GM21447 (cell line): ENCODE data around the gene SYS1.
"Not testable (repeated sequence)": the region's sequence is repeated elsewhere in the genome, so short reads cannot be mapped to it uniquely, and the experiment has no call there.

ENCODE experiments used
- ATAC-seq: cut with Tn5 transposase; IDR thresholded peaks from one replicate; pipeline ENCODE4 v1.9.1; 2021; ENCODE audit not compliant: unreplicated experiment

The SYS1 gene

DNA sequence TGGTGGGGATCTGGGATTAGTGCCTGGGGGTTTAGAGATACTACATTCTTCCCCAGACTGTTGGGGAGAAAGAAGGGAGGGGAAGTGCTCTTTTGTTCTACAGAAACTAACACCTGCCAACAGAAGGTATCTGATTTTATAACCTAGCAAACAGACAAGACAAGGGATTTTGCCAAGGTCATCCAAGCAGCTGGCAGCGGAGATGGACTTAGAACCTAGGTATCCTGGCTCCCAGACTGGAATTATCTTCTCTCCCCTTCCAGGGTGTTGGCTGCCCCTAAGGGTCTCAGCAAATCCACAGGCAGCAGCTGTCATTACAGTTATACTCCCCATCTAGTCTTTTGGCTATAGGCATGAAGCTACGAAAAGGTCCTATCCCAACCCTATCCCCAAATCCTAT lies 23.2 kb upstream of the SYS1 start:
- no peak for ATAC-seq

DNA sequence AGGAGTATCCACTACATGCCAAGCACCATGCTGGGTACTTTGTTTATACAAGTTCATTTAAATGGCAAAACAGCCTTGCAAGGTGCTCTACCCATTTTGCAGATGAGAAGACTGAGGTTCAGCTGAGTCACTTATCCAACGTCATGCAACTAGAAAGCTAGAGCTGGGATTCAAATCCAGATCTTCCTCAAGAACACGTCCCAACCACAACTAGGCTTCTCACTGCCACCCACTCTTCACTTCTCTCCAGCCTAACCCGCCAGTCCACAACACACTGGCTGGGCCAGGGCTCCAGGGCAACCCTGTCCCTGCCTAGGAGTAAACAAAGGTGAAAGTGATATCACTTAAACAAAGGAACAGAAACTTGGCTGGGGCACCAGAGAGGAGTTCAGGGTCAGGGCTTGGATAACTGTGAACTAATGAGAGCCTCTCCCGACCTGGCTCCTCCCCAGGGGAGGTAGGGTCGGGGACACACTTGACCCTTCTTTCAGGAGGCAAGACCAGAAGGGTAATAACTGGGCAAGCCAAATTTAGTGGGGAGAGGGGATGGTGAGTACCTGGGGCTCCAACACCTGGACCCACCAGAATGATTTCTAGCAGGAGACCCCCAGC lies 22.6 kb upstream of the SYS1 start:
- ATAC-seq: no peak

- ATAC-seq: no peak
Measured at GRCh38 chr20:45340951-45341350, 22.0 kb upstream of the SYS1 start.

DNA sequence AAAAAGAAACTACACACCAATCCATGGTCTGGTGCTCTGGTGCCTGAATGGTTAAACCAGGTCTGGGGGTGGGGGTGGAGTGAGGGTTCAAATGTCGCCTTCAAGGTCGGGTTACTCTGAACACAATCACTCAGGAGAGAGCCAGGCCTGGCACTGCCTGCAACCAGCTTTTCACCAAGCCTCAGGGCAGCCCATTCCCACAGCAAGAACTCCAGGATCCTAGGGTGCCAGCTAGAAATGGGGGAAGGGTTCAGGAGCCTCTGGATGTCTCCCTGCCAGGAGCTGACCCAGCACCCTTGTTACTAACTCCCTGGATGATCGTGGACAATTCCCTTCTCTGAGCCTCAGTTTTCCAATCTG lies 21.4 kb upstream of the SYS1 start:
- ATAC-seq: no peak

DNA sequence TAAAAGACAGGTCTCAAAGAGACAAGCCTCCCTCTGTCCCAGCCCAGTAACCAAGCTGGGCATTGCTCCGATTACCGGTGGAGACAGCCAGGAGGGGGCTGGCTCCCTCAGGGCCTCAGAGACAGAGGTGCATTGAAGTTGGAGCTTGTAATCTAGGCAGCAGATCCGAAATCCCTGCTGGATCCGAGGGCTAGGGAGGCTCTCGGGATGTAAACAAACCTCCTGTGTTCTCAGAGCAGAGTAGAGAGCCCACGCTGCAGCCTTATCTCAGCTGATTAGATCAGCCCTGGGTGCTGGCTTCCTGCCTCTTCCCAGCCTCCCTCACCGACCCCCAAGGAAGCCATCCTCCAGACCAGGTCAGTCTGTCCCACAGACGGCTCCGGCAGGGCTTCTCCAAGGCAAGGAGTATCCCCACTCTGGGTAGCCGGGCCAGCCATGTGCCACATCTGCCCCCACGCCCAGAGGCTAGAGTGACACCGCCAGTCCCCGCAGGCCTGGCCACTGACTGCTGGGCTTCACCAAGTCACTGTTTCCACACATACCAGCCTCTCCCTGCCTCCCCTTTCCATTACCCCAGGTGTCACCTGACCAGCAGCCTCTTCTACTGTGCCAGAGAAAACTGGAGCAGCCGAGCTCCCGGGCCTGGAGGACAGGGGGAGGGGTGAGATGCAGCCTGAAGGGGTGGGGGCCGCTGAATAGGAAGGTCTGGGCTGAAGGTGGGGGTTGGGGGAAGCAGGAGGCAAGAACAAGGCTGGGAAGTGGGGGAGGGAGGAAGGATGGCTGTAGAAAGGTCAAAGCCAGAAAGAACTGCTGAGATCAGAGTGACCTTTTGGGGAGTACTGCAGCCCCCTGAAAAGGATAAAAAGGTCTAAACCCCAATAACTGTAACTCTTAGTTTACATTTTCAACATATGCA lies 20.8 kb upstream of the SYS1 start:
- ATAC-seq: no peak

DNA sequence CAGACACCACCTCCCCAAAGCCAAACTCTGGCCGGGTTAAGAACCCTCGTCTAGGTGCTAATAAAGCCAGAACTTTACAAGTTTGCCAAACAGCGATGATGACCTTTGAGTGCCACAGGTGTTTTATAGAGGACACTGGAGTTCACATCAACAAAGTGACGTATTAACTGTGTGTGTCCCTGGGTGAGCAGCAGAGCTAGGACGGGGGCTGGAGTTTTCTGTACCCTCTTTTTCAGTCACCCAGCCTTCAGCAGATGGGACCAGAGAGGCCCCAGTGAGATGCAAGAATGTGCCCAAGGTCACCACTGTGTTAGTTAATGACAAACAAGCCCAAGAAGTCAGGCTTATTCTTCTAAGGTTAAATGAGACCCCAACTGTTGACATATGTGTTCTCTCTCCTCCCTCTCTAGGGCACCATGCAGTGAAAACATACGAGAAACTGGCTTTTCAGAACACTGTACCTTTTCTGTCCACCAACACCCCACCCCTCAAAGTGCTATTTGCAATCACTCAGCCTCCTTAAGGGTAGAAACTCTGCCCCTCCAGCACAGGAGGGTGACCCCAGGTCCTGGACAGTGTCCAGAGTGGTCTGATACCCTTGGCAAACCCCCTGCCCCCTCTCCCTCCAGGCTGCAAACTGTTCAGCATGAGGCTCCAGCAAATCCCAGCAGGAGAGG lies 20.0 kb upstream of the SYS1 start:
- ATAC-seq: no peak

DNA sequence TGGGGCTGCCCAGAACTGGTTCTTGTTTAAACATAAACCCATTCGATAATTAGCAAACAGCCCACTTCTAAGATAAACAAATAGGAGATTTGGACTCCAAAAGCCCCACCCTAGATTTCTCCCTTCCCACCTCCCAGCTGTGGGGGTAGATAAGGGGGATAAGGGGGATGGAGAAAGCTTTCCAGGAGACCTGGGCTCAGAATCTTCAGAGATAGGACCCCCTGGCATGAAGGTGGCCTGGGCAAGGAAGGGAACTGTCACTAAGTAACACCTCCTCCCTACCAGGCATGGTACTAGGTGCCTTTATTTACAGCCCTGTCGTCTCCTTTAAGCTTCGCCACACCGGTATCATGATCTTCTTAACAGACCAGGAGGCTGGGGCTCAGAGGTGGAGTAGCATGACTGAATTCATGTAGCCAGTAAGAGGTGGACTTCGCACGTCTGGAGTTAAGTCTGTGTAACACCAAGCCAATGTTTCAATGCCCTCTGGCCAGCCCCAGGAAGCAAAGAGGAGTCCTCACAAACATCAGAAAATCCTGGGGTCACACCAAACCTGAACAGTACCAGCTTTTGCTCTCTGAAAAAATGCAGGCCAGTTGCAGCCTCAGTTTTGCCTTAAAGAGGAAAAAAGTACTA lies 19.3 kb upstream of the SYS1 start:
- no peak for ATAC-seq

GRCh38 chr20:45344168-45344860 lies 18.6 kb upstream of the SYS1 start:
- no peak for ATAC-seq

DNA sequence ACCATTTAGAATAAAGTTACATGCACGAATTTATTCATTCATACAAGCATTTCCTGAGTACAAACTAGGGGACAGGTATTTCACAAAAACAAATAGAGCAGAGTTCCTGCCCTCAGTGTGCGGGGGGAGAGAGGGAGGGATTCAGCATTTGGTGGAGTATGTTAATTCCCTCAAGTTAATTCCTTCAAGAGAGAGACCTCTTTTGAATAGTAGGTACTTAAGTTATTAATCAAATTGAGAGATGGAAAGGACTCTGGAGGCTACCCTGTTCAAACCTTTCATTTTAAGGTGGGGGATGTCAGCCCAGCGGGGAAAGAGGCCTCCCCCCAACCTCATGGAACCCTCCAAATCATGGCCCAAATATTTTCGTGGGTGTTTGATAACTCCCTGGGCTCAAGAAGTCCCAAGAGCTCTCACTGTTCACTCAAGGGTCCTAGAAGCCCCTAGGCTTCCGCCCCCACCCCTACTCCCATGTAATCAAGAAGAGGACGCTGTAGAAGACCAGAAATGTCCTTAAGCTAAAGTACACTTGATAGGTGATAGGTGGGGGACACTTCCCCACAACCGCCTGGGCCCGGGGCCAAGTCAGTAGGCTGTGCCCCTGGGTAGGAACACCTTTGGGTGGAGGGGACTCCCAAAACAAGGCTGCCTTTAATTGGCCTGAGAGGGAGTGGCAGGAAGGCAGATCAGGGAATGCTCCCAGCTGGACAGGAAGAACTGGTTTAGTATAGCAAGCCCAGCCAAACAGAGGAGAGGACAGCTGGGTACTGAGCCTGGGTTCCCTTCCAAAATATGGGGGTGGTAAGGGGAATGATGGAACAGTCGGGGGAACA lies 17.6 kb upstream of the SYS1 start:
- ATAC-seq: no peak

DNA sequence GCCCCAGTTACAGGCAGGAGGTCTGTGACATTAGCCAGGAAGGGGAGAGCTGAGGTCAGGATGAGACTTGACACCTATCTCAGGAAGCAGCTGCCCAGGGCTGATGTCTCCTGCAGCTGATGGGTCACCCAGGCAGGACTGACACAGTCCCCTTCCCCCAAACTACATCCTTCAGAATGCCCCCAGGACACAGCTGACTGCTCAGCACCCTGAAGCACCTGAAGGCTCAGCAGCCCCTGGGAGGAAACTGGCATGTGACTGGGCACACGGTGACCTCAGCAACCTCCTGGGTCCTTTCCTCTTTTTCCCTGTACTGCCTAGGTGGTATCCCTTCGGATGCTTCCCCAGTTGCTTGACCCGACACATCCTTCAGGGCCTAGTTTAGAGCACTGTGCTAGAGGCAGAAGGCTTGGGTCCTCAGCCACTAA lies 16.7 kb upstream of the SYS1 start:
- ATAC-seq: no peak

GRCh38 chr20:45346851-45347250 lies 16.1 kb upstream of the SYS1 start:
- ATAC-seq: no peak

- no peak for ATAC-seq
Measured at GRCh38 chr20:45347297-45347935, 15.5 kb upstream of the SYS1 start.

DNA sequence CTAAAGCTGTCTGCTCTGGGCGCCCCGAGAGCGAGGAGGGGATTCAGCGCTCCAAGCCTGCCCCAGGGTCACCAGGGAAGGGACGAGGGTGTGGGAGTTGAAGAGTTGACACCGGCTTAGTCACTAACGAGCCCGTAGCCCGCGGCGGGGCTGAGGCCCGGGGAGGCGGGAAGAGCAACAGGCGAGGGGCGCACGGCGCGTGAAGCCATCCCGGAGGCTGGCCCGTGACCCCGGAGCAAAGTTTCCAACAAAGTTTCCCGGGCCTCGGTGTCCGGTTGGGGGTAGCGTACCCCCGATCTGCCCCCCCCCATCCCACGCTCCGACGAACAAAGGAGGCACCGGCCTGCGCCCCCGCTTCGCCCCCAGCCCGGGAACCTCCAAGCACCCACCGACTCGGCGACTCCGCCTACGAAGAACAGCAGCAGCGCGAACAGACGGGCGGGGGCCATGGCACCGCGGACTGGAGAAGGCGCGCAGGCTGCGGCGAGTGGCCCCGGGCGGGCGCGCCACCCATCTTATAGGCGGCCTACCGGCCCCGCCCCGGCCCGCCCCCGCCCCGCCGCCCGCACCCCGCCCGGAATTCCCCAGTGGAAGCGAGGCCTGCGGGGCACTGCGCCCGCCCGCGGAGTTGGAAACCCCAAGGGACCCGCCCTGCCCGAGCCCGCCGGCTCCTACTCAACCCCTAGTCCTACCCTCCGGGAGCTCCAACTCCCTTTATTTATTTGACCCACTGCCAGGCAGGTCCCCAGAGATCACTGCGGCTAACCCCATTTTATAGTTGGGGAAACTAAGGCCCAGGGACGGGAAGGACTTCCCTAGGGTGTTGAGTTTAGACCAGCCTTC lies 14.8 kb upstream of the SYS1 start, which contains the start of gene SDC4:
TSS of gene SDC4 (minus strand) at position 489 of the 843 bp plus-strand sequence. CDS start at position 449, 40 bp downstream.
- ATAC-seq: no peak

DNA sequence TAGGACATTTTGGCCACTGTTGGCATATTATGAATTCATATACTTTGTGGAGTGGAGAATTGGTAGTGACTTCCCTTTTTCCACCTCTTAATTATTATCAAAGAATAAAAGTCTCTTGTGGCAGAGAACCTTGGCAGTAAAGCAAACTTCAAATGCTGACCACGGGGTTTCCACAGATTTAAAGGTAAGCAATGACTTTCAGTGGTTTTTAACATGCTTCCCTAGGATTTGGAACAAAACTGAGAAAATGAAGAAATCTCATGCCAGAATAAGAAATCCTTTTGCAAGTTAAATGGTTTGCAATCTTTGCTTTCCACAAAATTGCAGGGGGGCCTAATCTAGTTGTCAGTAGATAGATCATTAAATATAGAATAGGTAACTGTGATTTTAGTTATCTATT lies 12.7 kb upstream of the SYS1 start:
- ATAC-seq: no peak

GRCh38 chr20:45350795-45351194 lies 12.2 kb upstream of the SYS1 start:
- ATAC-seq: not testable (repeated sequence)

DNA sequence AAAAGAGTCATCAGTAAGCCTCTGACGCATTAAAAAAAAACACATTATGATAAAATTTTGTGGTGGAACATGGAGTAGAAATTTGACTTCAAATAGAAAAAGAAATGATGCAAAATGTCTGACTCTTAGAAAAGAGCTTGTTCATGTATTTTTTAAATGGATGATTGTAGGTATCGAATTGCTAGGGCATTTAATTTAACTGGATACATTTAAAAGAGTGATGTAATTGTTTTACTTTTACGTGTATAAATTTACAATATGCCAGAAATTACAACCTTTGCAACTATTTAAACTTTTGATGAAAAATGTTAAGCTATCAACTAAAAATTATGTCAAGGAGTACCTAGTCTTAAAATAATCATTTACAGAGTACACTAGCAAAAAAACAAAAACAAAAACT lies 10.2 kb upstream of the SYS1 start:
- ATAC-seq: no peak

DNA sequence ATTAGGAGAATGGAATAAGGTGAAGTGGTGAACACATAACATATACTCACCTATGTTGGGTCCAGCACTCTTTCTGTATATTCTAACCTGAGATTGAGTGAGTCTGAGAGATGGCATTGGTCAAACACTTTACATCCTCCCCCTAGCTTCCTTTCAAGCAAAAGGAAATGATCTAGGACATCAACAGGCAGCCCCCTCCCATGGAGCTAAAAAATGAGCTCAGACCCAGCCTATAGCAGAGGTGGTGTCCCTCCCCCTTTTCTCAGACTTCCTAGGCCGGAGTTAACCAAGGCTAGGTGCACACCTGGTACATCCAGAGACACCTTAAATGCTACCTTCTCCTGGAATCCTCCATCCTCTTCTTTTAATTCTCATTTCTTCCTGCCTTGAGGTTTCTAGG lies 9.2 kb upstream of the SYS1 start:
- ATAC-seq: no peak

GRCh38 chr20:45354423-45355208 lies 8.3 kb upstream of the SYS1 start:
- ATAC-seq: no peak
